ENCODE measurements around the gene CD52.

Gene CD52

DNA sequence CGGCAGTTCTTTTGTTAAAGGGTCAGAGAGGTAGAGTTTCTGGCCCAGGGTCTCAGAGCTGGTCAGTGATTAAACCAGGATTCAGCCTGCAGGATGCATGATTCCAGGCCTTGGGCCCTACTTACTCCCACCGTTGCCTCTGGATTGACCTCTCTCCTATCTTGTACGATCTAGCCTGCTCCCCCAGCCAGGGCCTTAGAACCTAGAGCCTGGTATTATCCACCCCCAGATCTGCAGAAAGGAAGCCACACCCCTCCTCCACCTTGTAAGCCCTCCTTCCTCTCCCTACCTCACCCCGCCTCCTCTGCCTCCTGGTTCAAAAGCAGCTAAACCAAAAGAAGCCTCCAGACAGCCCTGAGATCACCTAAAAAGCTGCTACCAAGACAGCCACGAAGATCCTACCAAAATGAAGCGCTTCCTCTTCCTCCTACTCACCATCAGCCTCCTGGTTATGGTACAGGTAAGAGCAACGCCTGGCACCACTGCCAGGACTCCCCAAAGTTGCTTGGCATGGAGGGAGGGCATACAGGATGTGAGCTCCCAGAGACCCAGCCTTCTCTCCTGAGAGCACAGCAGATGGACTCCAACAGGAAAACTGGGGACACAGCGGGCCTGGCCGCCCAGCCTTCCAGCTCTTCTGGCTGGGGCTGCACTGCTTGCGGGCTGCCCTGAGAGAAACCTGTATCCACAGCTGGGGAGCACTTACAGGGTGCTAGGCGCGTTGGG is at the start of gene CD52:
TSS of gene CD52 (plus strand) at position 347 of the 726 bp plus-strand sequence. CDS start at position 407, 60 bp downstream.
- FAIRE-seq, result peak; percentile 100
- peak; percentile 56 for DNase-seq (ENCODE audit: insufficient read length, low spot score)

DNA sequence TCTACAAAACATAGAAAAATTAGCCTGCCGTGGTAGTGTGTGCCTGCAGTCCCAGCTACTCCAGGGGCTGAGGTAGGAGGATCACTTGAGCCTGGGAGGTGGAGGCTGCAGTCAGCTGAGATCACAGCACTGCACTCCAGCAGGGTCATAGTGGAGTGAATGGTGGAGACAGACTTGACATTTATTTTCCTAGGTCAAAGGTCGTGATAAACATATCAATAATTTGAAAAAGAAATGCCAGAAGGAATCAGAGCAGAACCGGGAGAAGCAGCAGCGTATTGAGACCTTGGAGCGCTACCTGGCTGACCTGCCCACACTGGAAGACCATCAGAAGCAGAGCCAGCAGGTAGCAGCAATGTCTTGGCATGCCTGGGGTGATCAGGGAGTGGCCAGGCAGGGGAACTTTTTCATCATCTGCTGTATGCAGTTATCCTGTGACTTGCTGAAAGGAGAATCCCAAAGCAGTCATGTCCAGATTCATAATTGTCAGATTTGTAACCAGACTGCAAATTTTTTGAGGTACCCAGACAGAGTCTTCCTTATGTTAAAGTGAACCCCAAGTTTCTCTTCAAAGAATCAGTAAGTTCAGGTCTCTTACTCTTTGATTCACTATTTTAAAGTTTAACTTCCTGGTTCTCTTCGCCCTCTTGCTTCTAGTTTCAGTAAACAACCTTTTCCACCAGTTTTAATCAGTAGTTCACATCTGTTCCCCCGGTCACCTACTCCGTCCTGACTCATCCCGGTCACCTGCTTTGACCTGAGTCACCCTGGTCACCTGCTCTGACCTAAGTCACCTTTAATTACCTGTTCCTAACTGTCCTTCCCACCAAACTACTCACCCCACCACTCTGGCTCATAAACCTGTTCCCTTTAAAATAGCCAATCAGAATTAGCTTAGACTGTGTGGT is 49.2 kb upstream of the CD52 start:
- DNase-seq (ENCODE audit: insufficient read length, low spot score), result no peak
- FAIRE-seq, result no peak

DNA sequence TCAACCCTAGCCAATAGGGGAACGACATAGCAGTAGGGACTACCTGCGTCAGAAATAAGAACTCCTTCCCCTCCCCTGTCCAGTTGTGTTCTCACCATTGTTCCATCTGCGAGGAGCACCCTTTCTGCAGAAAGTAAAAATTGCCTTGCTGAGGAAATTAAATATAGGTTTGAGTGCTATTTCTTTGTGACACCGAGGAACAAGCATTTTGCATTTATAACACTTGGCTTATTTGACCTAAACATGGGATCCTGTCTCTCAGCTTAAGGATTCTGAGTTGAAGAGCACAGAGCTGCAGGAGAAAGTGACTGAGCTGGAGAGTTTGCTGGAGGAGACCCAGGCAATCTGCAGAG is 48.6 kb upstream of the CD52 start:
- FAIRE-seq (no peak), DNase-seq (ENCODE audit: insufficient read length, low spot score) (no peak)

- no peak for FAIRE-seq
- no peak for DNase-seq (ENCODE audit: insufficient read length, low spot score)
Measured at GRCh38 chr1:26274801-26275425, 42.8 kb upstream of the CD52 start.

- FAIRE-seq, result peak; percentile 86
- peak; percentile 75 for DNase-seq (ENCODE audit: insufficient read length, low spot score)
Measured at GRCh38 chr1:26275580-26276431, 42.0 kb upstream of the CD52 start.

DNA sequence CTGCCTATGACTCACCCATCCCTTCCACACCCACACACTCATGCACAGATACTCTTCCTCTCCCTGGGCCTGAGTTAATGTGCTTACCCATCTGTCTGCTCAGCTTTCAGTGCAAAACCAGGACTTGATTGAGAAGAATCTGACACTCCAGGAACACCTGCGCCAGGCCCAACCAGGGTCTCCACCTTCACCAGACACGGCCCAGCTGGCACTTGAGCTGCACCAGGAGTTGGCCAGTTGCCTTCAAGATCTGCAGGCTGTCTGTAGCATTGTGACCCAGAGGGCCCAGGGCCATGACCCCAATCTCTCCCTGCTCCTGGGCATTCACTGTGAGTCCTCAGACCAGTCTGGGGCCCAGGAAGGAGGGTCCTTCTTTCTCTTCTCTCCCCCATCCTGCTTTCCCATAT is 41.3 kb upstream of the CD52 start:
- no peak for DNase-seq (ENCODE audit: insufficient read length, low spot score)
- no peak for FAIRE-seq

- no peak for FAIRE-seq
- no peak for DNase-seq (ENCODE audit: insufficient read length, low spot score)
Measured at GRCh38 chr1:26277261-26277661, 40.5 kb upstream of the CD52 start.

GRCh38 chr1:26277719-26278118 is 40.0 kb upstream of the CD52 start:
- DNase-seq (ENCODE audit: insufficient read length, low spot score) (no peak), FAIRE-seq (no peak)

DNA sequence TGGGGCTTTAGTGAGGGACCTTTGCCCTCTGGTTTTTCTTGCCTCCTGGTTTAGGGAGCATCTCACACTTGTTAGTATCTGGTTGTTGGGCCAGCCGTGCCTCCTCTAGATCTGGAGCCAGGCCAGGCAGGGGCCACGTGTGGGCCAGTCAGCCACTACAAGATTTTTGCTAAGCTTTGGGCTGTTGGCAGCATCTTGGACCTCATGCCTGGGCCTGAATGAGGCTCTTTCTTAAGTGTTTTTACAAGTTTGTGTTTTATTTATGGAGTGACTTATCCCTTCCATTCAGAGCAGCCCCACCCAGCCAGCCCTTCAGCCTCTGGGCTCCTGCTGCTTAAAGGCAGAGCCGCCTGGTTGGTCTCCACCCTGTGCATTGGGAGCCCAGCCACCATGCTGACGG is 39.5 kb upstream of the CD52 start:
- FAIRE-seq (no peak), DNase-seq (ENCODE audit: insufficient read length, low spot score) (no peak)

GRCh38 chr1:26278724-26279455 is 38.9 kb upstream of the CD52 start:
- FAIRE-seq (peak; percentile 42), DNase-seq (ENCODE audit: insufficient read length, low spot score) (no peak)

DNA sequence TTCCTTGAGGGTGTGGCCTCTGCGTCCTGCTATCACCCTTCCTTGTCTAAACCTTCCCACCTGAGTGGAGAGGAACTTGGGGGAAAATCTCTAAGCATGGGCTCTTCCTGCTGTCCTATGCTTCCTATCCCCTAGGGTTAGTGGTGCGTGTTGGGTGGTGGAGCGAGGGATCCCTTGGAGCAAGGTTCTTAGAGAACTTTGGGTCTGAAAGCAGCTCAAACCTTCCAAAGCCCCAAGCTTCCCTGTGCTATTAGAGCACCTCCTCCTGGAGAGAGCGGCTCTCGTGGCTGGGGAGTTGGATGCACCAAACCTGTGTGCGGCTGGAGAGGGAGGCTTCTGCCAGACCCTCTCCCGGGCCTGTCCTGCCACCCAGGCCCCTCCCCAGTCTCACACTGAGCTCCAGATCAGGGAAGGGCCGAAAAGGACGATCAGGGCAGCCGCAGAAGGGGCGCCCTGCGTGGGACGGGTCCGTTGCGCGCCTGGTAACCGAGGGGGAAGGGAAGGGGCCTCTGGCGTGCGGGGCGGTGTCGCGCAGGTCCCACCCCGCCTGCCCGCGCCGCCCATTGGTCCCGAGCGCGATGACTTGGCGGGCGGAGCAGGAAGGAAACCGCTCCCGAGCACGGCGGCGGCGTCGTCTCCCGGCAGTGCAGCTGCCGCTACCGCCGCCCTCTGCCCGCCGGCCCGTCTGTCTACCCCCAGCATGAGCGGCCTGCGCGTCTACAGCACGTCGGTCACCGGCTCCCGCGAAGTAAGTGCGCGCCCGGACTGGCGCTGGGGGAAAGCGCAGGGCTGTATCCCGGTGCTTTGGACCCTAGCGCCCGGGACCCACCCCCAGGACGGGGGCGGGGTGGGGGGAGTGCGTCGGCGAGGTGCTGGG is 38.1 kb upstream of the CD52 start, which contains the start of gene SH3BGRL3:
TSS of gene SH3BGRL3 (plus strand) at position 631 of the 877 bp plus-strand sequence. CDS start at position 701, 70 bp downstream.
- FAIRE-seq (peak; percentile 79), DNase-seq (ENCODE audit: insufficient read length, low spot score) (peak; percentile 90)

DNA sequence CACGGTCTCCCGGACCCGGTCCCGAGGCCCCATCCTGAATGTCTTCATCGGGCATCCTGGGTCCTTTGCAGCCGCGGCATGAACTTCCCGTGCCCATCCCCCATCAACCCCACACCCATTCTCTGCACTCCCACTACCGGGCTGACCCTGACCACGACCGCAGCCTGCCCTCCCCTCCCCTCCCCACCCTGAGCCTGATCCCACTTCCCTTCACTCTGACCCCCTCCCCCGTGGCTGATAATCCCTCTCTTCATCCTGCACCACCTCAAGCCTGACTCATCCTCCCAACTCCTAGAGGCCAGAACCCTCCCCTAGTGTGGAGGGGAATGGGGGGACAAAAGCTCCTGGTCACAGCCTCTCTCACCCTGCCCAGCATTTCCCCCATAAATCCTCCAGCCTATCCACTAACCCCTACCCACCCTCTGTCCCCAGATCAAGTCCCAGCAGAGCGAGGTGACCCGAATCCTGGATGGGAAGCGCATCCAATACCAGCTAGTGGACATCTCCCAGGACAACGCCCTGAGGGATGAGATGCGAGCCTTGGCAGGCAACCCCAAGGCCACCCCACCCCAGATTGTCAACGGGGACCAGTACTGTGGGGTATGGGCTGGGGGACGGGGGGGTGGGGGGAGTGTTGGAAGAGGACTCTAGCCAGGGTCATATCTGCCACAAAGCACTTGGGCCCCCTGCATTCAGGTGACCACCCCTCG is 37.3 kb upstream of the CD52 start:
- DNase-seq (ENCODE audit: insufficient read length, low spot score), result no peak

DNA sequence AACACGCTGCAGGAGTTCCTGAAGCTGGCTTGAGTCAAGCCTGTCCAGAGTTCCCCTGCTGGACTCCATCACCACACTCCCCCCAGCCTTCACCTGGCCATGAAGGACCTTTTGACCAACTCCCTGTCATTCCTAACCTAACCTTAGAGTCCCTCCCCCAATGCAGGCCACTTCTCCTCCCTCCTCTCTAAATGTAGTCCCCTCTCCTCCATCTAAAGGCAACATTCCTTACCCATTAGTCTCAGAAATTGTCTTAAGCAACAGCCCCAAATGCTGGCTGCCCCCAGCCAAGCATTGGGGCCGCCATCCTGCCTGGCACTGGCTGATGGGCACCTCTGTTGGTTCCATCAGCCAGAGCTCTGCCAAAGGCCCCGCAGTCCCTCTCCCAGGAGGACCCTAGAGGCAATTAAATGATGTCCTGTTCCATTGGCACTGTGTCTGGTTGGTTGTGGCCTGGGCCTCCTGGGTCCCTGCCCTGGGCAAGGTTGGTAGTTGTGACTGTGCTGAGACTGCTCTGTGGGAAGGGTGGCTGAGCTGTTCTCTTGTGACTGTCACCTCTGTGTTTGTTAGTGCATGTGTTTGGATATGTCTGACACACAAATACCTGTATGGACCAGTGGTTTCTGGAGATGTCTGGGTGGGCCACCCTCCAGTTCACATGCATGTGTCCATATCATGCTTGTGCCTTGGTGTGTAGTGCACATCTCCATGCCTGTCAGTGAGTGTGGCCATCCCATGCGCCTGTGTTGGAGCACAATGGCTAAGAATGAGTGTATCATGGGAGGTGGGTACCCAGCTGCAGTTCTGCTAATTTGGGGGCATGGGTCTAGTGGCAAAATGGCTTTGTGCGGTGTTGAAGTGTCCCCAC is 36.4 kb upstream of the CD52 start:
- no peak for FAIRE-seq
- DNase-seq (ENCODE audit: insufficient read length, low spot score), result no peak

More for the DNA sequence above, 37.3 kb upstream of the CD52 start:
- no peak for FAIRE-seq

DNA sequence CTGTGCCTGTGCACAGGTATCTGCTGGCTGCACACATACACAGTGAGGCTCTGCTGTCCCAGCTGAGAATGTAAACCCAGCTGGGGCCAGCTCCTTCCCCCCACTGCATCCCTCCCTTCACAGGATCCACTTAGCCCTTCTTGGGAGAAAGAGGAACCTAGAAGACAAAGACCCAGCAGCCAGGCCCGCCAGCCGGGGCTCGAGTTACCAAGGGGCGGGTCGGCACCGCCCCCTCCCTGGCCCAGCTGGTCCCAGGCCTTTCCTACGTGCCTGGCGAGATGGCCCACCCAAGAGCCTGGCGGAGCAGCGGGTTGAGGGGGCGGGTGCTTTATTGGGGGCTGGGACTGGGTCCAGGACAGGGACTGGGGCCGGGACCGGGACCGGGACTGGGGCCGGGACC is 35.8 kb upstream of the CD52 start:
- DNase-seq (ENCODE audit: insufficient read length, low spot score) (no peak), FAIRE-seq (no peak)

- DNase-seq (ENCODE audit: insufficient read length, low spot score) (no peak), FAIRE-seq (no peak)
Measured at GRCh38 chr1:26282401-26282918, 35.3 kb upstream of the CD52 start.

DNA sequence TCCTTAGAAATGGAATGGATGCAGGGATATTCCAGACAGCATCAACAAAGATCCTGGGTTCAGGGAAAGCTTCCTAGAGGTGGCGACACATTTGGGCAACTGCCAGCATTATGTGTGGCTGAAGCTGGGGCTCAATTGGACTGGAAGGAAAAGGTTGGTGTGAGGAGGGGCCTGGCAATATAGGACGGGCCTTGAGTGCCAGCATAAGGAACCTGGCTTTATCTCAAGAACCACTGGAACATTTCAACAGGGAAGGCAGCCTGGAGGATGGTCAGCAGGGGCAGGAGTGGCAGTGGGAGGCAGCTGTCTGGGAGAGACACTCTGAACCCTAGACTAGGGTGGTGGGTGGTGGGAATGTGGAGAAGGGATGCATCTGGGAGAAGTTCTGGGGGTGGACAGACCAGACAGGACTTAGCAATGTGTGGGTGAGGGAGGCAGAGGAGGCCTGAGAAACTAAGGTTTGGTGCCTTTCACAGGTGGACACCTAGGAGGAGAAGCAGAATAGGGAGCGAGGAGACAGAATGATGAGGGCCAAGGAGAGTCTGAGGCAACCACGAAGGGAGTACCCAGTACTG is 34.4 kb upstream of the CD52 start:
- no peak for DNase-seq (ENCODE audit: insufficient read length, low spot score)
- no peak for FAIRE-seq

Data from GM19239 (cell line).